ENCODE data around the gene SLC18B1.

Gene SLC18B1

GRCh38 chr6:132813173-132813856 is 14.9 kb upstream of the SLC18B1 start:
- peak; percentile 30 for DNase-seq (ENCODE audit: low read depth)
- TF ChIP-seq, protein P1, sequence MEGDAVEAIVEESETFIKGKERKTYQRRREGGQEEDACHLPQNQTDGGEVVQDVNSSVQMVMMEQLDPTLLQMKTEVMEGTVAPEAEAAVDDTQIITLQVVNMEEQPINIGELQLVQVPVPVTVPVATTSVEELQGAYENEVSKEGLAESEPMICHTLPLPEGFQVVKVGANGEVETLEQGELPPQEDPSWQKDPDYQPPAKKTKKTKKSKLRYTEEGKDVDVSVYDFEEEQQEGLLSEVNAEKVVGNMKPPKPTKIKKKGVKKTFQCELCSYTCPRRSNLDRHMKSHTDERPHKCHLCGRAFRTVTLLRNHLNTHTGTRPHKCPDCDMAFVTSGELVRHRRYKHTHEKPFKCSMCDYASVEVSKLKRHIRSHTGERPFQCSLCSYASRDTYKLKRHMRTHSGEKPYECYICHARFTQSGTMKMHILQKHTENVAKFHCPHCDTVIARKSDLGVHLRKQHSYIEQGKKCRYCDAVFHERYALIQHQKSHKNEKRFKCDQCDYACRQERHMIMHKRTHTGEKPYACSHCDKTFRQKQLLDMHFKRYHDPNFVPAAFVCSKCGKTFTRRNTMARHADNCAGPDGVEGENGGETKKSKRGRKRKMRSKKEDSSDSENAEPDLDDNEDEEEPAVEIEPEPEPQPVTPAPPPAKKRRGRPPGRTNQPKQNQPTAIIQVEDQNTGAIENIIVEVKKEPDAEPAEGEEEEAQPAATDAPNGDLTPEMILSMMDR (conservative IDR thresholded peaks at IDR 0.05; ENCODE audit: low read length), result no peak
- peak overlapping the region; percentile 95 for H3K4me3 ChIP-seq (ENCODE audit: low read length)

- no peak for DNase-seq (ENCODE audit: low read depth)
These were observed 14.3 kb upstream of the SLC18B1 start for GRCh38 chr6:132812756-132813172.

DNA sequence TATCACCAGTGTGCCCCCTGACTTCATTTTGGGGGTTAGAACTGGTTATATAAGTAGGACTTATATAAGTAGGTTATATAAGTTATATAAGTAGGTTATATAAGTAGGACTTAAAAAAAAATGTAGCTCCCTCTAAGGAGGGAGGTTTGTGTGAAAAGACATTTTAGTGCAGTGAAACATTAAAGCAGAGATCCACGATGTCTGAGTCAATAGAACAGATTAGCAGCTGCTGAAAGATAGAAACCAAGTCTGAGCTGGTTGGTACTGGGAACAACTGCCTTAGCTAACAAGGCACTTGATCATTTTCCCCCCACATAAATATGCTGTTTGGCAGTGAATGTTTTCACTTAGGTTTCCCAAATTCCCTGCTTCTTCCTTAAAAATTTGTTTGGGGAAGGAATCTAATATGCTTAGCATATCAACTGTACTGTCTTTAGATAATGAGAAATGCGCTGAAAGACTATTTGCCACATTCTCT is 13.9 kb upstream of the SLC18B1 start:
- H3K4me3 ChIP-seq (ENCODE audit: low read length), result peak overlapping the region; percentile 95
- peak; percentile 45 for DNase-seq (ENCODE audit: low read depth)
- TF ChIP-seq, protein P1 (conservative IDR thresholded peaks at IDR 0.05; ENCODE audit: low read length), result no peak

More at GRCh38 chr6:132812756-132813172, 14.3 kb upstream of the SLC18B1 start:
- peak overlapping the region; percentile 95 for H3K4me3 ChIP-seq (ENCODE audit: low read length)
- TF ChIP-seq, protein P1 (conservative IDR thresholded peaks at IDR 0.05; ENCODE audit: low read length), result no peak

GRCh38 chr6:132811276-132811675 is 12.8 kb upstream of the SLC18B1 start:
- no peak for DNase-seq (ENCODE audit: low read depth)
- TF ChIP-seq, protein P1 (conservative IDR thresholded peaks at IDR 0.05; ENCODE audit: low read length), result no peak
- H3K4me3 ChIP-seq (ENCODE audit: low read length), result no peak overlapping the region

- no peak for DNase-seq (ENCODE audit: low read depth)
- TF ChIP-seq, protein P1 (conservative IDR thresholded peaks at IDR 0.05; ENCODE audit: low read length), result no peak
- no peak overlapping the region for H3K4me3 ChIP-seq (ENCODE audit: low read length)
These were observed 7.1 kb upstream of the SLC18B1 start for GRCh38 chr6:132805548-132805947.

GRCh38 chr6:132804251-132804650 is 5.8 kb upstream of the SLC18B1 start:
- TF ChIP-seq, protein P1 (conservative IDR thresholded peaks at IDR 0.05; ENCODE audit: low read length), result no peak
- no peak for DNase-seq (ENCODE audit: low read depth)
- no peak overlapping the region for H3K4me3 ChIP-seq (ENCODE audit: low read length)

DNA sequence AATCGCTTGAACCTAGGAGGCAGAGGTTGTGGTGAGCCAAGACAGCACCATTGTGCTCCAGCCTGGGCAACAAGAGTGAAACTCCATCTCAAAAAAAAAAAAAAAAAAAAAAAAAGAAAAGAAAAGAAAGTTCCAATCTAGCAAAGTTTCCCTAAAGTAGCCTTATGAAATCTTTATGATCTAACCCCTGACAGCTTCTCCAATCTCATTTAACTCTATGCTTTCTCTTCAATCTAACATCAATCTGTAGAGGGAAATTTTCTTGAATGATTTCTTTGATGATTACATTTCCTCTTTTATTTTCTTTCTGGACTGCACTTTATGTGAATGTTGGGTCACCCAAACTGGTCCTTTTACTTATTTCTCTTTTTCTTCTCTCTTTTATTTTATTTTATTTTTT is 2.2 kb upstream of the SLC18B1 start:
- no peak overlapping the region for H3K4me3 ChIP-seq (ENCODE audit: low read length)
- DNase-seq (ENCODE audit: low read depth), result no peak
- TF ChIP-seq, protein P1 (conservative IDR thresholded peaks at IDR 0.05; ENCODE audit: low read length), result no peak

Measured in AG10803 (cell line).